ENCODE measurements around the gene USH2A. TPM values are rescaled to one million over a fixed set of nuclear protein-coding genes. Genes with fewer than 3 reads are reported as not detected.

The USH2A gene
- total RNA-seq, 2 donors from 2014 or later, result not detected

GRCh38 chr1:215860833-215861232 is 562.4 kb downstream of the USH2A start:
- no peak overlapping the region for H3K27ac Mint-ChIP-seq
- no peaks in the 10 kb centered on the region for H3K27me3 Mint-ChIP-seq (ENCODE audit: low read depth)
- H3K9me3 Mint-ChIP-seq, result peaks cover 8 to 12% of the 10 kb centered on the region in 2 donors

GRCh38 chr1:215857317-215857716 is 565.9 kb downstream of the USH2A start:
- Mint-ChIP-seq H3K4me1 (ENCODE audit: low read depth) (no peaks in the 10 kb centered on the region), H3K36me3 (ENCODE audit: insufficient read depth in 2 of 2) (peaks cover 0 to 4% of the 10 kb centered on the region in 2 donors), H3K4me3 (no peak overlapping the region), H3K27ac (no peak overlapping the region), H3K27me3 (ENCODE audit: low read depth) (no peaks in the 10 kb centered on the region), H3K9me3 (peaks cover 10 to 17% of the 10 kb centered on the region in 2 donors)
- ATAC-seq (replicated peaks in 1 of 2), result no peak
- no peak for DNase-seq

More at GRCh38 chr1:215860833-215861232, 562.4 kb downstream of the USH2A start:
- DNase-seq, result no peak
- no peak for ATAC-seq (replicated peaks in 1 of 2)
- no peaks in the 10 kb centered on the region for H3K4me1 Mint-ChIP-seq (ENCODE audit: low read depth)
- peaks cover 0 to 3% of the 10 kb centered on the region in 2 donors for H3K36me3 Mint-ChIP-seq (ENCODE audit: insufficient read depth in 2 of 2)
- H3K4me3 Mint-ChIP-seq, result no peak overlapping the region

- ATAC-seq (replicated peaks in 1 of 2) (no peak), DNase-seq (no peak)
- no peak overlapping the region for H3K27ac Mint-ChIP-seq
- H3K4me1 Mint-ChIP-seq (ENCODE audit: low read depth), result no peaks in the 10 kb centered on the region
- H3K4me3 Mint-ChIP-seq, result no peak overlapping the region
- peaks cover 3% of the 10 kb centered on the region in 2 donors for H3K36me3 Mint-ChIP-seq (ENCODE audit: insufficient read depth in 2 of 2)
- no peaks in the 10 kb centered on the region for H3K27me3 Mint-ChIP-seq (ENCODE audit: low read depth)
- peaks cover 6 to 13% of the 10 kb centered on the region in 2 donors for H3K9me3 Mint-ChIP-seq
Observed at GRCh38 chr1:215845234-215845891, 577.9 kb downstream of the USH2A start.

DNA sequence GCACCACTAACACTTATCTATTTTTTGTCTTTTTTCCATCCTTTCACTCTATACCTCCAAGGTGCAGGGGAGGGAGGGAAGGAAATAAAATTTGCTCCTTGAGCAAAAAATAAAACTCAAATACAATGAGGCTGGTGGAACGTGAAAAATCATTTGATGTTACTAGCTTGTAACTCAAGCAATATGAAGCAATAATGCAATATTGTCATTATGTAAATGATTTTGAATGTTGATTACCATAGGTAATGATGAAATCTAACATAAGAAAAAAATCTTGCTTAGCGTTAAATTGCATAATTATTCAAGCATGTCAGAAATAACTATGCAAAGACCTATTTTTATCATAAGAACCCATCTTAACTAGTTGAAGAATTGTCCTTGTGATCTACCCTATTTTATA is 578.5 kb downstream of the USH2A start:
- Mint-ChIP-seq H3K36me3 (ENCODE audit: insufficient read depth in 2 of 2) (peaks cover 3% of the 10 kb centered on the region in 2 donors), H3K27ac (no peak overlapping the region), H3K4me3 (no peak overlapping the region), H3K4me1 (ENCODE audit: low read depth) (no peaks in the 10 kb centered on the region), H3K9me3 (peaks cover 6 to 11% of the 10 kb centered on the region in 2 donors), H3K27me3 (ENCODE audit: low read depth) (no peaks in the 10 kb centered on the region)
- ATAC-seq (replicated peaks in 1 of 2) (no peak), DNase-seq (no peak)

GRCh38 chr1:215844266-215844665 is 579.0 kb downstream of the USH2A start:
- no peak overlapping the region for H3K4me3 Mint-ChIP-seq

DNA sequence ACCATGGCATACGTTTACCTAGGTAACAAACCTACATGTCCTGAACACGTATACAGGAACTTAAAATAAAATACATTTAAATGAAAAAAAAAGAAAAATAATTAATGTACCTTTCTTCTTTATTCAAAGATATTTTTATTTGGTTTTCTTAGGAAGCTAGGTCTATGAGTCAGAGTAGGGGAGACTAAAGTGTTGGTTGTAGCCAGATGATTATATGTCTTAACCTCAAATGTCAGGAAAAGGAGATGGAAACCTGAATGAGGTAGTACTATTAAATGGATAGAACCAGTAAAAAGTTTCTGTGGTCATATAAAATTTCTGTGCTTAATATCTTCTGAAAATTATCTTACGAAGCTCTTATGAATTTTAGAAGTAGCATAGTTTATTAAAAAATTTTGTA is 580.3 kb downstream of the USH2A start:
- ATAC-seq (replicated peaks in 1 of 2) (no peak), DNase-seq (no peak)
- Mint-ChIP-seq H3K36me3 (ENCODE audit: insufficient read depth in 2 of 2) (peaks cover 3% of the 10 kb centered on the region in 2 donors), H3K4me1 (ENCODE audit: low read depth) (no peaks in the 10 kb centered on the region), H3K27me3 (ENCODE audit: low read depth) (no peaks in the 10 kb centered on the region), H3K4me3 (no peak overlapping the region), H3K27ac (no peak overlapping the region), H3K9me3 (peaks cover 4 to 9% of the 10 kb centered on the region in 2 donors)

More at GRCh38 chr1:215844266-215844665, 579.0 kb downstream of the USH2A start:
- no peak for DNase-seq
- H3K27ac Mint-ChIP-seq, result no peak overlapping the region
- H3K9me3 Mint-ChIP-seq, result peaks cover 6 to 11% of the 10 kb centered on the region in 2 donors
- peaks cover 3% of the 10 kb centered on the region in 2 donors for H3K36me3 Mint-ChIP-seq (ENCODE audit: insufficient read depth in 2 of 2)
- no peaks in the 10 kb centered on the region for H3K4me1 Mint-ChIP-seq (ENCODE audit: low read depth)
- no peaks in the 10 kb centered on the region for H3K27me3 Mint-ChIP-seq (ENCODE audit: low read depth)
- ATAC-seq (replicated peaks in 1 of 2), result no peak

DNA sequence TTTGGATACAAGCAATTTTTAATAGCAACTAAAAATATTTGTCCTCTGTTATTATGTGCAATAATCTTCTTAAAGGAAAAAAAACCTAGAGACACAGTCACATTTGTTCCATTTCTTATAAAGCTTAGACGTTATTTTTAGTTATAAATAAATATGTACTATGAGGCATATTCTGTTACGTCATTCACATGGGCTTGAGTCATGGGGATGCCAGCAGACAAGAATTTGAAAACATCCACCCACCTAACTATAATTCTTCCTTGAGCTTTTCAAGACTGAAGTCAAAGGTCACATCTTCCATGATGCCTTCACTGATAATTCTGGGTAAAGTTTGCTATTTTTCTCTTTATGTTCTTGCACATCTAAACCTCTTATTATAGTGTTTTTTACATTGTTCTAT is 587.3 kb downstream of the USH2A start:
- ATAC-seq (replicated peaks in 1 of 2) (no peak), DNase-seq (no peak)
- Mint-ChIP-seq H3K4me3 (no peak overlapping the region), H3K27me3 (ENCODE audit: low read depth) (no peaks in the 10 kb centered on the region), H3K9me3 (peaks cover 1 to 2% of the 10 kb centered on the region in 2 donors), H3K27ac (no peak overlapping the region), H3K36me3 (ENCODE audit: insufficient read depth in 2 of 2) (peaks cover 0 to 2% of the 10 kb centered on the region in 2 donors), H3K4me1 (ENCODE audit: low read depth) (no peaks in the 10 kb centered on the region)

- DNase-seq (no peak), ATAC-seq (replicated peaks in 1 of 2) (no peak)
- H3K27ac Mint-ChIP-seq, result no peak overlapping the region
- H3K4me3 Mint-ChIP-seq, result no peak overlapping the region
- no peaks in the 10 kb centered on the region for H3K4me1 Mint-ChIP-seq (ENCODE audit: low read depth)
- peaks cover 2 to 6% of the 10 kb centered on the region in 2 donors for H3K9me3 Mint-ChIP-seq
- peaks cover 0 to 2% of the 10 kb centered on the region in 2 donors for H3K36me3 Mint-ChIP-seq (ENCODE audit: insufficient read depth in 2 of 2)
- no peaks in the 10 kb centered on the region for H3K27me3 Mint-ChIP-seq (ENCODE audit: low read depth)
Observed at GRCh38 chr1:215833941-215834729, 589.1 kb downstream of the USH2A start.

DNA sequence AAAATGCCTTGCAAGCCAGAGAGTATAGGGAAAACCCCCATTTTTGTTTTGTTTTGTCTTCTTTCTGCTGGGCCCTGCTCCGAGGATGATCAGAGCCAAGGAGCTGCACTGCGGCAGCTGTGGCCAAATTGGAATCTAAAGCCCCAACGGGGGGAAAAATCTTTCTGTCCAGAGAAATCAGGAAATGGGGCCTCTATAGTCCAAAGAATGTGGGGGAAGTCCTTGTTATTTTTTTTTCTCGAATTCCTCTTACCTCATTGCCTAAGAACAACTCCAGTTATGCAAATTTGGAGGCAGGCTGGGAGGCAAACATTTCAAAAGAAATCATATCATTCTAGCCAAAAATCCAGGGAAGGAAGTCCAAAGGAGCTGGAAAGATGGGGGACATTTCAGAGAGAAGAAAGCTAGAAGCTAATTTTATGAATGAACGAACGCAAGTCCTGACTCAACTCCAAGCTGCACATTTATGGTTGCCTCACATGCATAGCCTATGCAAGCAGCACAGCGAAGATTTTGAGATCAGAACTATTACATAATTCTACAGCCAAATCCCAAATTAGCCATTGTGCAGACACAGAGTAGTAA is 592.9 kb downstream of the USH2A start:
- DNase-seq (no peak), ATAC-seq (replicated peaks in 1 of 2) (no peak)
- Mint-ChIP-seq H3K27ac (no peak overlapping the region), H3K4me1 (ENCODE audit: low read depth) (no peaks in the 10 kb centered on the region), H3K4me3 (no peak overlapping the region), H3K27me3 (ENCODE audit: low read depth) (no peaks in the 10 kb centered on the region), H3K36me3 (ENCODE audit: insufficient read depth in 2 of 2) (peaks cover 0 to 2% of the 10 kb centered on the region in 2 donors), H3K9me3 (peaks cover 5 to 14% of the 10 kb centered on the region in 2 donors)

GRCh38 chr1:215825056-215825455 is 598.2 kb downstream of the USH2A start:
- Mint-ChIP-seq H3K9me3 (peaks cover 12 to 24% of the 10 kb centered on the region in 2 donors), H3K27me3 (ENCODE audit: low read depth) (no peaks in the 10 kb centered on the region), H3K4me1 (ENCODE audit: low read depth) (no peaks in the 10 kb centered on the region), H3K27ac (no peak overlapping the region), H3K36me3 (ENCODE audit: insufficient read depth in 2 of 2) (no peaks in the 10 kb centered on the region), H3K4me3 (no peak overlapping the region)
- DNase-seq, result no peak
- no peak for ATAC-seq (replicated peaks in 1 of 2)

DNA sequence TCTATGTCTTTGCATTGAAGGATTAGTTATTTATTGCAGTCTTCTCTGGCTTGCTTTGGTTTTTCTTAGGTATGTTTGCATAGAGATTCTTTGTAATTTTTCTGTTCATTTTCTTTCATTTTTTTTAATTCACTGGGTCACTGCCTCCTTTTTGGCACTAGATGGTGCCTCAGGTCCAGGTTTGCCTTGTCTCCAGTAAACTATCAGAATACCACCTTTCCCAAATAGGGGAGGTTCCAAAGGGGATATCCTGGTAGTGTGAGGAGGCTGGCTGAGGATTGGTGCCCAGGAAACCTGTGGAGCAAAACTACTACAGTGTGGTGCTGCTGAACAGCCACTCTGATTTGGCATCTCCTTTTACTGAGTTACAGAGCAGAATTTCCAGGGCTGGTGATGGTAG is 599.0 kb downstream of the USH2A start:
- ATAC-seq (replicated peaks in 1 of 2) (no peak), DNase-seq (no peak)
- no peaks in the 10 kb centered on the region for H3K36me3 Mint-ChIP-seq (ENCODE audit: insufficient read depth in 2 of 2)
- H3K9me3 Mint-ChIP-seq, result peaks cover 12 to 19% of the 10 kb centered on the region in 2 donors
- no peaks in the 10 kb centered on the region for H3K4me1 Mint-ChIP-seq (ENCODE audit: low read depth)
- H3K4me3 Mint-ChIP-seq, result no peak overlapping the region
- H3K27me3 Mint-ChIP-seq (ENCODE audit: low read depth), result no peaks in the 10 kb centered on the region
- H3K27ac Mint-ChIP-seq, result no peak overlapping the region

DNA sequence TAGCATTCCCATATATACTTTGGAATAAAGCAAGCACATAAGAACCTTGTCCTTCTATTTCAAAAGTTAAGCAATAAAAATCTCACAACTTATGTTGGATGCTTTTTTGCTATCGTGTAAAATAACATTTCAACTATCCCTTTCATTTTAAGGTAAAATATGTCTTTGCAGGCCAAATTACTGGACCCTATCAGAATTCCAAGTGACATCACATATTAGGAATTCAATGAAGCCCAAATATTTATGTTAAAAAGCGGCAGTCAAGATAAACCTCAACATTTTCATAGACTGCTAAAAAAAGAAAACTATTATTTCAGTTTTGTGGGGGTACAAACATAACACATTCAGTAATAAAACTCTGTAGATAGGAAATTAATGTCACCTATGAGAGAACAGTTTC is 604.1 kb downstream of the USH2A start:
- no peaks in the 10 kb centered on the region for H3K36me3 Mint-ChIP-seq (ENCODE audit: insufficient read depth in 2 of 2)
- no peak overlapping the region for H3K4me3 Mint-ChIP-seq
- H3K27me3 Mint-ChIP-seq (ENCODE audit: low read depth), result no peaks in the 10 kb centered on the region
- peaks cover 7 to 8% of the 10 kb centered on the region in 2 donors for H3K9me3 Mint-ChIP-seq
- DNase-seq (no peak), ATAC-seq (replicated peaks in 1 of 2) (no peak)
- H3K4me1 Mint-ChIP-seq (ENCODE audit: low read depth), result no peaks in the 10 kb centered on the region
- H3K27ac Mint-ChIP-seq, result no peak overlapping the region

DNA sequence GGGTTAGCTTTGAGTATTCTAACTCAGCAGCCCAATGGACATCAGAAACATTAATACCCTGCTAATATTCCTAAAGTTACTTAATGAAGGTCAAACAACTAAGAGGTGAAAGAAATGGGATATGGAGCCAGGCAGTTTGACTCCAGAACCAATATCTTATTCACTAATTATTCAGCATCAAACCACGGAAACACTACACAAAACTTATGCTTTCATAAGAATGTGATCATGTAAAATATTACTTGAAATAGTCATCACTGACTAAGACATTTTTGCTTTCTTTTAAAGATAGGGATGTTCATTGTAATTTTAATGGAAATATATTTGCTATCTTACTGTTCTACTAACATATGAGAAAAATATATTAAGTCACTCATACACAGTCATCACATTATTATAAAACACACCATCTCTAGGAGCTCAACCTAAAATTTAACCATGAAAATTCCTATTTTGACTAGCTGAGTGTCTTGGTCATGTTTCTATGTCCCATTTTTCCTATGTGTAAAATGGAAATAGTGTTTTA is 615.3 kb downstream of the USH2A start:
- Mint-ChIP-seq H3K36me3 (ENCODE audit: insufficient read depth in 2 of 2) (peaks cover 2 to 4% of the 10 kb centered on the region in 2 donors), H3K27me3 (ENCODE audit: low read depth) (no peaks in the 10 kb centered on the region), H3K4me3 (no peak overlapping the region), H3K9me3 (peaks cover 6 to 8% of the 10 kb centered on the region in 2 donors), H3K4me1 (ENCODE audit: low read depth) (no peaks in the 10 kb centered on the region), H3K27ac (no peak overlapping the region)
- no peak for ATAC-seq (replicated peaks in 1 of 2)
- no peak for DNase-seq

All from activated T-cell treated with anti-CD3 and anti-CD28 coated beads, Interleukin-2, amount 50 U/mL, for 72 hours (primary cell).